ENCODE data around the gene CXCR5.
A peak's percentile ranks its signal among the peaks of the same experiment; 100 is the strongest.

Gene CXCR5

GRCh38 chr11:118928101-118928869, 44.6 kb downstream of the CXCR5 start (continued):
- TF ChIP-seq SCRT2 (tag by site-specific recombination; IDR thresholded peaks at IDR 0.05) (peak; percentile 98), TSHZ1 (tag by site-specific recombination; IDR thresholded peaks at IDR 0.05; ENCODE audit: borderline replicate concordance) (no peak), ZIC2 (tag by site-specific recombination; IDR thresholded peaks at IDR 0.05) (peak; percentile 94; the same call in 1 of the 2 replicates), KLF8 (tag by site-specific recombination; IDR thresholded peaks at IDR 0.05) (peak; percentile 49), ZBTB21 (tag by site-specific recombination; IDR thresholded peaks at IDR 0.05) (peak; percentile 49; the same call in 1 of the 2 replicates), GLIS1 (tag by site-specific recombination; IDR thresholded peaks at IDR 0.05) (peak; percentile 89), ZBTB48 (tag by site-specific recombination; IDR thresholded peaks at IDR 0.05) (peak; percentile 74), YY2 (tag by site-specific recombination; IDR thresholded peaks at IDR 0.05) (no peak), ZNF423 (tag by site-specific recombination; IDR thresholded peaks at IDR 0.05) (peak; percentile 95), ZNF561 (tag by site-specific recombination; IDR thresholded peaks at IDR 0.05; ENCODE audit: borderline replicate concordance) (peak; percentile 45; the same call in 1 of the 2 replicates), ZNF501 (tag by site-specific recombination; IDR thresholded peaks at IDR 0.05) (peak; percentile 71; the same call in 1 of the 2 replicates), ZBTB17 (tag by site-specific recombination; IDR thresholded peaks at IDR 0.05) (peak; percentile 80), ZNF114 (tag by site-specific recombination; IDR thresholded peaks at IDR 0.05) (no peak), ZNF629 (tag by site-specific recombination; IDR thresholded peaks at IDR 0.05) (peak; percentile 77), ZNF121 (tag by site-specific recombination; IDR thresholded peaks at IDR 0.05) (no peak), EGR2 (tag by site-specific recombination; IDR thresholded peaks at IDR 0.05; ENCODE audit: low read depth) (0 out of 2 replicates have a peak, but pooled peaks have one; percentile 19), SP3 (tag by site-specific recombination; IDR thresholded peaks at IDR 0.05) (peak; percentile 72)
- TF ChIP-seq, protein P1, sequence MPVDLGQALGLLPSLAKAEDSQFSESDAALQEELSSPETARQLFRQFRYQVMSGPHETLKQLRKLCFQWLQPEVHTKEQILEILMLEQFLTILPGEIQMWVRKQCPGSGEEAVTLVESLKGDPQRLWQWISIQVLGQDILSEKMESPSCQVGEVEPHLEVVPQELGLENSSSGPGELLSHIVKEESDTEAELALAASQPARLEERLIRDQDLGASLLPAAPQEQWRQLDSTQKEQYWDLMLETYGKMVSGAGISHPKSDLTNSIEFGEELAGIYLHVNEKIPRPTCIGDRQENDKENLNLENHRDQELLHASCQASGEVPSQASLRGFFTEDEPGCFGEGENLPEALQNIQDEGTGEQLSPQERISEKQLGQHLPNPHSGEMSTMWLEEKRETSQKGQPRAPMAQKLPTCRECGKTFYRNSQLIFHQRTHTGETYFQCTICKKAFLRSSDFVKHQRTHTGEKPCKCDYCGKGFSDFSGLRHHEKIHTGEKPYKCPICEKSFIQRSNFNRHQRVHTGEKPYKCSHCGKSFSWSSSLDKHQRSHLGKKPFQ (tag by site-specific recombination; IDR thresholded peaks at IDR 0.05) = no peak
- TF ChIP-seq, protein P2, sequence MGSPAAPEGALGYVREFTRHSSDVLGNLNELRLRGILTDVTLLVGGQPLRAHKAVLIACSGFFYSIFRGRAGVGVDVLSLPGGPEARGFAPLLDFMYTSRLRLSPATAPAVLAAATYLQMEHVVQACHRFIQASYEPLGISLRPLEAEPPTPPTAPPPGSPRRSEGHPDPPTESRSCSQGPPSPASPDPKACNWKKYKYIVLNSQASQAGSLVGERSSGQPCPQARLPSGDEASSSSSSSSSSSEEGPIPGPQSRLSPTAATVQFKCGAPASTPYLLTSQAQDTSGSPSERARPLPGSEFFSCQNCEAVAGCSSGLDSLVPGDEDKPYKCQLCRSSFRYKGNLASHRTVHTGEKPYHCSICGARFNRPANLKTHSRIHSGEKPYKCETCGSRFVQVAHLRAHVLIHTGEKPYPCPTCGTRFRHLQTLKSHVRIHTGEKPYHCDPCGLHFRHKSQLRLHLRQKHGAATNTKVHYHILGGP (tag by site-specific recombination; IDR thresholded peaks at IDR 0.05) = no peak
- TF ChIP-seq, protein P3, sequence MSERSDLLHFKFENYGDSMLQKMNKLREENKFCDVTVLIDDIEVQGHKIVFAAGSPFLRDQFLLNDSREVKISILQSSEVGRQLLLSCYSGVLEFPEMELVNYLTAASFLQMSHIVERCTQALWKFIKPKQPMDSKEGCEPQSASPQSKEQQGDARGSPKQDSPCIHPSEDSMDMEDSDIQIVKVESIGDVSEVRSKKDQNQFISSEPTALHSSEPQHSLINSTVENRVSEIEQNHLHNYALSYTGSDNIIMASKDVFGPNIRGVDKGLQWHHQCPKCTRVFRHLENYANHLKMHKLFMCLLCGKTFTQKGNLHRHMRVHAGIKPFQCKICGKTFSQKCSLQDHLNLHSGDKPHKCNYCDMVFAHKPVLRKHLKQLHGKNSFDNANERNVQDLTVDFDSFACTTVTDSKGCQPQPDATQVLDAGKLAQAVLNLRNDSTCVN (tag by site-specific recombination; optimal IDR thresholded peaks at IDR 0.05) = peak; percentile 59
